HepG2 (cell line): ENCODE data around the gene C3orf22. TPM values are rescaled to one million over a fixed set of nuclear protein-coding genes. Genes with fewer than 3 reads are reported as not detected.

Experiments
- CEBPG ChIP-seq: IDR thresholded peaks from 2 replicates; pipeline ENCODE4 v1.6.1; 2016
- FOXK1 ChIP-seq: sonication (generic); formaldehyde crosslinking; IDR thresholded peaks from 2 replicates; pipeline ENCODE4 v1.4.0; 2020; ENCODE audit warnings: low read depth, missing genetic modification reagents, borderline replicate concordance
- GATAD2A ChIP-seq: IDR thresholded peaks from 2 replicates; pipeline ENCODE4 v1.6.1; 2016
- HMG20B ChIP-seq: conservative IDR thresholded peaks from 2 replicates; pipeline ENCODE4 v1.6.1; 2016; ENCODE audit warnings: missing genetic modification reagents, missing compliant biosample characterization
- KDM1A ChIP-seq: IDR thresholded peaks from 2 replicates; pipeline ENCODE4 v1.6.1; 2016; ENCODE audit warnings: missing compliant biosample characterization
- KMT2B ChIP-seq: IDR thresholded peaks from 2 replicates; pipeline ENCODE4 v1.6.1; 2016; ENCODE audit warnings: missing genetic modification reagents, missing compliant biosample characterization
- RFX5 ChIP-seq: IDR thresholded peaks from 2 replicates; pipeline ENCODE4 v1.6.1; 2011; ENCODE audit warnings: low read depth, low read length, improper control_type of control experiment
- TMF1 ChIP-seq: sonication (generic); formaldehyde crosslinking; IDR thresholded peaks from 2 replicates; pipeline ENCODE4 v1.8.1; 2022; ENCODE audit warnings: low read depth, missing genetic modification reagents
- ZFP1 ChIP-seq: IDR thresholded peaks from 2 replicates; pipeline ENCODE4 v1.6.1; 2016
- ZKSCAN8 ChIP-seq: IDR thresholded peaks from 2 replicates; pipeline ENCODE4 v1.6.1; 2016; ENCODE audit warnings: borderline replicate concordance, missing genetic modification reagents, missing compliant biosample characterization
- ZNF343 ChIP-seq: sonication (generic); formaldehyde crosslinking; IDR thresholded peaks from 2 replicates; pipeline ENCODE4 v1.4.0; 2020; ENCODE audit warnings: mild to moderate bottlenecking, missing genetic modification reagents
- ZNF607 ChIP-seq: sonication (generic); formaldehyde crosslinking; IDR thresholded peaks from 2 replicates; pipeline ENCODE4 v1.5.1; 2020; ENCODE audit warnings: missing genetic modification reagents, mild to moderate bottlenecking, borderline replicate concordance
- ZNF775 ChIP-seq: sonication (generic); formaldehyde crosslinking; IDR thresholded peaks from 2 replicates; pipeline ENCODE4 v1.4.0; 2020; ENCODE audit warnings: missing genetic modification reagents, mild to moderate bottlenecking, moderate library complexity, borderline replicate concordance
- polyA plus RNA-seq, 8 experiments: library from polyadenylated mRNA; depleted of rRNA in 3 of 8; stranded (reverse) in 7 of 8; unstranded in 1 of 8; fragments of >200 nt; fragmentation: Illumina TruSeq in 4 of 8; extraction: Trizol in 4 of 8; gene quantifications; 2 replicates each; pipeline versions ENCODE4 v1.2.1 to v1.2.3, GENCODE V29; 2011 to 2016; ENCODE audit warnings: low read depth in 4 of 8, missing spikeins in 1 of 8, mixed read lengths in 1 of 8; ENCODE audit not compliant: insufficient read depth in 1 of 8
- total RNA-seq, 5 experiments: library from RNA; depleted of rRNA; stranded (reverse); fragments of >200 nt; fragmentation: Illumina TruSeq; extraction: Trizol; gene quantifications; 2 replicates each; pipeline ENCODE4 v1.2.3, GENCODE V29; 2016; ENCODE audit warnings: low read depth in 1 of 5
- TF ChIP-seq, protein P1 (sequence below): sonication (generic); formaldehyde crosslinking; IDR thresholded peaks from 2 replicates; pipeline ENCODE4 v1.4.0; 2020; ENCODE audit warnings: missing genetic modification reagents
- TF ChIP-seq, protein P2 (sequence below): IDR thresholded peaks from 2 replicates; pipeline ENCODE4 v1.6.1; 2016; ENCODE audit warnings: missing compliant biosample characterization, missing genetic modification reagents, borderline replicate concordance
- TF ChIP-seq, protein P3 (sequence below): sonication (generic); formaldehyde crosslinking; IDR thresholded peaks from 2 replicates; pipeline ENCODE4 v1.5.0; 2020; ENCODE audit warnings: missing genetic modification reagents
- TF ChIP-seq, protein P4 (sequence below): sonication (generic); formaldehyde crosslinking; IDR thresholded peaks from 2 replicates; pipeline ENCODE4 v1.4.0; 2020; ENCODE audit warnings: missing genetic modification reagents, borderline replicate concordance
- TF ChIP-seq, protein P5 (sequence below): sonication (generic); formaldehyde crosslinking; IDR thresholded peaks from 2 replicates; pipeline ENCODE4 v1.4.0; 2020; ENCODE audit warnings: mild to moderate bottlenecking, missing genetic modification reagents, borderline replicate concordance

Gene C3orf22
- total and polyA plus RNA-seq, 2 of the 13 experiments (the other 11 are each of a cell fraction or from before 2014, with no cell fraction given): not detected

DNA sequence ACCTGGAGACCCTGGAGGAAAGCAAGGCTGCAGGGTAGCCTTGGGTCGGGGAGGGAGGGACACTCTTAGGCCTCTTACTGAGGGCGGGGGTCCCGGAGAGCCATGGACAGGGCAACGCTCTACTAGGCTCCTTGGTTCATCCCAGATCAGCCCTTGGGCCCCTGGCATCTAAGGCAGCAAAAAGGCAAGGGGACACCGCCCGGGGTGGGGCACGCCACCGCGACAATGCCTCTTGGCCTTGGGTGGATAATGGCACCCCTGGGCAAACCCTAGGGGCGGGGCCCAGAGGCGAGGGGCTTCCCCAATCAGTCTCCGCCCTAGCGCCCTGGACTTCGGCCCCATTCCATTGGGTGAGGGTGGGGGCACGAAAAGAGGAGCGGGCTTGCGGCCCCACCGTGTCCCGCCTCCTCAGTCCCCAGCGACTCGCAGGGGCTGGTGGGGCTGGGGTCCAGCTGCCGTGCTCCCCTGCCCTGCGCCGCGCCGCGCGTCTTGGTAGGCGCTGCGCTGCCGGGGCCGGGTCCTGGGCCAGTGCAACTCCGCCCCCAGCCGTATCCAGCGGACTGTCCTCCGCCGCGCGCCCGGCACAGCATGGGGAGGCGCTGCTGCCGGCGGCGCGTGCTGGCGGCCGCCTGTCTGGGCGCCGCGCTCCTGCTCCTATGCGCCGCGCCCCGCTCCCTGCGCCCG, 34.8 kb downstream of the C3orf22 start, which contains the start of gene CHST13 (continued):
- 0 out of 2 replicates have a peak, but pooled peaks have one; percentile 18 for TF ChIP-seq KMT2B (CRISPR knock-in tag)
- TF ChIP-seq KDM1A (CRISPR knock-in tag): no peak; the same call in 1 of the 2 replicates
- TF ChIP-seq, protein P1, sequence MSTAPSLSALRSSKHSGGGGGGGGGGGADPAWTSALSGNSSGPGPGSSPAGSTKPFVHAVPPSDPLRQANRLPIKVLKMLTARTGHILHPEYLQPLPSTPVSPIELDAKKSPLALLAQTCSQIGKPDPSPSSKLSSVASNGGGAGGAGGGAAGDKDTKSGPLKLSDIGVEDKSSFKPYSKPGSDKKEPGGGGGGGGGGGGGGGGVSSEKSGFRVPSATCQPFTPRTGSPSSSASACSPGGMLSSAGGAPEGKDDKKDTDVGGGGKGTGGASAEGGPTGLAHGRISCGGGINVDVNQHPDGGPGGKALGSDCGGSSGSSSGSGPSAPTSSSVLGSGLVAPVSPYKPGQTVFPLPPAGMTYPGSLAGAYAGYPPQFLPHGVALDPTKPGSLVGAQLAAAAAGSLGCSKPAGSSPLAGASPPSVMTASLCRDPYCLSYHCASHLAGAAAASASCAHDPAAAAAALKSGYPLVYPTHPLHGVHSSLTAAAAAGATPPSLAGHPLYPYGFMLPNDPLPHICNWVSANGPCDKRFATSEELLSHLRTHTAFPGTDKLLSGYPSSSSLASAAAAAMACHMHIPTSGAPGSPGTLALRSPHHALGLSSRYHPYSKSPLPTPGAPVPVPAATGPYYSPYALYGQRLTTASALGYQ (CRISPR knock-in tag): peak; percentile 80; the same call in 1 of the 2 replicates
- TF ChIP-seq, protein P2, sequence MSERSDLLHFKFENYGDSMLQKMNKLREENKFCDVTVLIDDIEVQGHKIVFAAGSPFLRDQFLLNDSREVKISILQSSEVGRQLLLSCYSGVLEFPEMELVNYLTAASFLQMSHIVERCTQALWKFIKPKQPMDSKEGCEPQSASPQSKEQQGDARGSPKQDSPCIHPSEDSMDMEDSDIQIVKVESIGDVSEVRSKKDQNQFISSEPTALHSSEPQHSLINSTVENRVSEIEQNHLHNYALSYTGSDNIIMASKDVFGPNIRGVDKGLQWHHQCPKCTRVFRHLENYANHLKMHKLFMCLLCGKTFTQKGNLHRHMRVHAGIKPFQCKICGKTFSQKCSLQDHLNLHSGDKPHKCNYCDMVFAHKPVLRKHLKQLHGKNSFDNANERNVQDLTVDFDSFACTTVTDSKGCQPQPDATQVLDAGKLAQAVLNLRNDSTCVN (CRISPR knock-in tag): no peak
- TF ChIP-seq, protein P3, sequence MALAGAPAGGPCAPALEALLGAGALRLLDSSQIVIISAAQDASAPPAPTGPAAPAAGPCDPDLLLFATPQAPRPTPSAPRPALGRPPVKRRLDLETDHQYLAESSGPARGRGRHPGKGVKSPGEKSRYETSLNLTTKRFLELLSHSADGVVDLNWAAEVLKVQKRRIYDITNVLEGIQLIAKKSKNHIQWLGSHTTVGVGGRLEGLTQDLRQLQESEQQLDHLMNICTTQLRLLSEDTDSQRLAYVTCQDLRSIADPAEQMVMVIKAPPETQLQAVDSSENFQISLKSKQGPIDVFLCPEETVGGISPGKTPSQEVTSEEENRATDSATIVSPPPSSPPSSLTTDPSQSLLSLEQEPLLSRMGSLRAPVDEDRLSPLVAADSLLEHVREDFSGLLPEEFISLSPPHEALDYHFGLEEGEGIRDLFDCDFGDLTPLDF (CRISPR knock-in tag): peak; percentile 68; the same call in 1 of the 2 replicates
- TF ChIP-seq CEBPG (CRISPR knock-in tag): no peak
- no peak for TF ChIP-seq RFX5
- TF ChIP-seq FOXK1 (CRISPR knock-in tag): peak; percentile 47; the same call in 1 of the 2 replicates
- no peak for TF ChIP-seq TMF1 (CRISPR knock-in tag)
- TF ChIP-seq ZNF775 (CRISPR knock-in tag): no peak
- TF ChIP-seq ZKSCAN8 (CRISPR knock-in tag): no peak; the same call in 1 of the 2 replicates
- TF ChIP-seq ZNF343 (CRISPR knock-in tag): 0 out of 2 replicates have a peak, but pooled peaks have one; percentile 14
- peak; percentile 72 for TF ChIP-seq GATAD2A (CRISPR knock-in tag)
- TF ChIP-seq, protein P4, sequence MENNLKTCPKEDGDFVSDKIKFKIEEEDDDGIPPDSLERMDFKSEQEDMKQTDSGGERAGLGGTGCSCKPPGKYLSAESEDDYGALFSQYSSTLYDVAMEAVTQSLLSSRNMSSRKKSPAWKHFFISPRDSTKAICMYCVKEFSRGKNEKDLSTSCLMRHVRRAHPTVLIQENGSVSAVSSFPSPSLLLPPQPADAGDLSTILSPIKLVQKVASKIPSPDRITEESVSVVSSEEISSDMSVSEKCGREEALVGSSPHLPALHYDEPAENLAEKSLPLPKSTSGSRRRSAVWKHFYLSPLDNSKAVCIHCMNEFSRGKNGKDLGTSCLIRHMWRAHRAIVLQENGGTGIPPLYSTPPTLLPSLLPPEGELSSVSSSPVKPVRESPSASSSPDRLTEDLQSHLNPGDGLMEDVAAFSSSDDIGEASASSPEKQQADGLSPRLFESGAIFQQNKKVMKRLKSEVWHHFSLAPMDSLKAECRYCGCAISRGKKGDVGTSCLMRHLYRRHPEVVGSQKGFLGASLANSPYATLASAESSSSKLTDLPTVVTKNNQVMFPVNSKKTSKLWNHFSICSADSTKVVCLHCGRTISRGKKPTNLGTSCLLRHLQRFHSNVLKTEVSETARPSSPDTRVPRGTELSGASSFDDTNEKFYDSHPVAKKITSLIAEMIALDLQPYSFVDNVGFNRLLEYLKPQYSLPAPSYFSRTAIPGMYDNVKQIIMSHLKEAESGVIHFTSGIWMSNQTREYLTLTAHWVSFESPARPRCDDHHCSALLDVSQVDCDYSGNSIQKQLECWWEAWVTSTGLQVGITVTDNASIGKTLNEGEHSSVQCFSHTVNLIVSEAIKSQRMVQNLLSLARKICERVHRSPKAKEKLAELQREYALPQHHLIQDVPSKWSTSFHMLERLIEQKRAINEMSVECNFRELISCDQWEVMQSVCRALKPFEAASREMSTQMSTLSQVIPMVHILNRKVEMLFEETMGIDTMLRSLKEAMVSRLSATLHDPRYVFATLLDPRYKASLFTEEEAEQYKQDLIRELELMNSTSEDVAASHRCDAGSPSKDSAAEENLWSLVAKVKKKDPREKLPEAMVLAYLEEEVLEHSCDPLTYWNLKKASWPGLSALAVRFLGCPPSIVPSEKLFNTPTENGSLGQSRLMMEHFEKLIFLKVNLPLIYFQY (CRISPR knock-in tag): peak; percentile 69
- TF ChIP-seq HMG20B: no peak
- TF ChIP-seq, protein P5, sequence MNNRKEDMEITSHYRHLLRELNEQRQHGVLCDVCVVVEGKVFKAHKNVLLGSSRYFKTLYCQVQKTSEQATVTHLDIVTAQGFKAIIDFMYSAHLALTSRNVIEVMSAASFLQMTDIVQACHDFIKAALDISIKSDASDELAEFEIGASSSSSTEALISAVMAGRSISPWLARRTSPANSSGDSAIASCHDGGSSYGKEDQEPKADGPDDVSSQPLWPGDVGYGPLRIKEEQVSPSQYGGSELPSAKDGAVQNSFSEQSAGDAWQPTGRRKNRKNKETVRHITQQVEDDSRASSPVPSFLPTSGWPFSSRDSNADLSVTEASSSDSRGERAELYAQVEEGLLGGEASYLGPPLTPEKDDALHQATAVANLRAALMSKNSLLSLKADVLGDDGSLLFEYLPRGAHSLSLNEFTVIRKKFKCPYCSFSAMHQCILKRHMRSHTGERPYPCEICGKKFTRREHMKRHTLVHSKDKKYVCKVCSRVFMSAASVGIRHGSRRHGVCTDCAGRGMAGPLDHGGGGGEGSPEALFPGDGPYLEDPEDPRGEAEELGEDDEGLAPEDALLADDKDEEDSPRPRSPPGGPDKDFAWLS (CRISPR knock-in tag): no peak
- TF ChIP-seq ZFP1 (CRISPR knock-in tag): peak; percentile 69; the same call in 1 of the 2 replicates
- TF ChIP-seq ZNF607 (CRISPR knock-in tag): 0 out of 2 replicates have a peak, but pooled peaks have one; percentile 42
